Colonic mucosa (tissue), 4 donors: Measurements from ENCODE around the gene IDUA. TPM values are rescaled to one million over a fixed set of nuclear protein-coding genes. Genes with fewer than 3 reads are reported as not detected.

ENCODE experiments used
- DNase-seq: peaks from one replicate; pipeline ENCODE4 v3.0.0-alpha.2; 2020
- H3K27ac ChIP-seq: fragments of 200-600 bp; one replicate; pipeline ENCODE4 v1.8.0; 2021
- H3K27me3 ChIP-seq: fragments of 200-600 bp; one replicate; pipeline ENCODE4 v1.8.0; 2021
- H3K36me3 ChIP-seq: fragments of 200-600 bp; one replicate; pipeline ENCODE4 v1.8.0; 2021
- H3K4me1 ChIP-seq: fragments of 200-600 bp; one replicate; pipeline ENCODE4 v1.8.0; 2021; ENCODE audit warnings: mild to moderate bottlenecking
- H3K4me3 ChIP-seq: fragments of 200-600 bp; one replicate; pipeline ENCODE4 v1.8.0; 2021
- H3K9ac ChIP-seq, 2 donors: one replicate each; pipeline ENCODE4 v1.7.0; 2013; ENCODE audit warnings: control low read depth in 2 of 2, low read depth in 2 of 2, low read length in 2 of 2
- H3K9me3 ChIP-seq: fragments of 200-600 bp; one replicate; pipeline ENCODE4 v1.8.0; 2021
- intact Hi-C: fragments of 100-400 bp; cut with DNase I; formaldehyde crosslinking; loops from one replicate; pipeline ENCODE4 v1.14.1; 2022
- total RNA-seq, 2 donors: library from RNA; stranded (reverse); fragmentation: NEBNext Ultra II Directional in 1 of 2; extraction: Animal tissue kit (Norgen Biotek cat#: 25700) in 1 of 2; gene quantifications; one replicate each; pipeline ENCODE4 v1.2.1, GENCODE V29; 2021
- TF ChIP-seq, protein P1 (sequence below): fragments of 200-600 bp; IDR thresholded peaks from one replicate; pipeline ENCODE4 v1.8.0; 2022; ENCODE audit warnings: antibody characterized with exemption, mild to moderate bottlenecking
- donor health status: healthy.
- donor health status: DM: no; HTN: no; CAD: no.
- donor health status: DM: no; HTN: no; CAD: no.

IDUA gene
- total RNA-seq, 2 donors from 2014 or later = 18.8 to 22.4 TPM

- H3K9ac ChIP-seq = no peak overlapping the region
- peaks cover 14% of the 10 kb centered on the region for H3K27me3 ChIP-seq
- no peaks in the 10 kb centered on the region for H3K36me3 ChIP-seq
- no peaks in the 10 kb centered on the region for H3K9me3 ChIP-seq
- peaks cover 12% of the 10 kb centered on the region for H3K4me1 ChIP-seq
- TF ChIP-seq, protein P1, sequence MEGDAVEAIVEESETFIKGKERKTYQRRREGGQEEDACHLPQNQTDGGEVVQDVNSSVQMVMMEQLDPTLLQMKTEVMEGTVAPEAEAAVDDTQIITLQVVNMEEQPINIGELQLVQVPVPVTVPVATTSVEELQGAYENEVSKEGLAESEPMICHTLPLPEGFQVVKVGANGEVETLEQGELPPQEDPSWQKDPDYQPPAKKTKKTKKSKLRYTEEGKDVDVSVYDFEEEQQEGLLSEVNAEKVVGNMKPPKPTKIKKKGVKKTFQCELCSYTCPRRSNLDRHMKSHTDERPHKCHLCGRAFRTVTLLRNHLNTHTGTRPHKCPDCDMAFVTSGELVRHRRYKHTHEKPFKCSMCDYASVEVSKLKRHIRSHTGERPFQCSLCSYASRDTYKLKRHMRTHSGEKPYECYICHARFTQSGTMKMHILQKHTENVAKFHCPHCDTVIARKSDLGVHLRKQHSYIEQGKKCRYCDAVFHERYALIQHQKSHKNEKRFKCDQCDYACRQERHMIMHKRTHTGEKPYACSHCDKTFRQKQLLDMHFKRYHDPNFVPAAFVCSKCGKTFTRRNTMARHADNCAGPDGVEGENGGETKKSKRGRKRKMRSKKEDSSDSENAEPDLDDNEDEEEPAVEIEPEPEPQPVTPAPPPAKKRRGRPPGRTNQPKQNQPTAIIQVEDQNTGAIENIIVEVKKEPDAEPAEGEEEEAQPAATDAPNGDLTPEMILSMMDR = no peak
- H3K4me3 ChIP-seq = no peak overlapping the region
- no peak for DNase-seq
- intact Hi-C loops = no loop called here
- no peak overlapping the region for H3K27ac ChIP-seq
These were observed 55.7 kb downstream of the IDUA start for GRCh38 chr4:1042352-1043055.

- TF ChIP-seq, protein P1 = no peak
- Histone ChIP-seq H3K9ac (peak overlapping the region in 1 of 2 donors; percentile 47), H3K27ac (no peak overlapping the region), H3K27me3 (peaks cover 14% of the 10 kb centered on the region), H3K9me3 (no peaks in the 10 kb centered on the region), H3K4me3 (no peak overlapping the region), H3K4me1 (peaks cover 12% of the 10 kb centered on the region), H3K36me3 (no peaks in the 10 kb centered on the region)
- DNase-seq = no peak
- intact Hi-C loops = no loop called here
These were observed 56.3 kb downstream of the IDUA start for GRCh38 chr4:1043162-1043561.

DNA sequence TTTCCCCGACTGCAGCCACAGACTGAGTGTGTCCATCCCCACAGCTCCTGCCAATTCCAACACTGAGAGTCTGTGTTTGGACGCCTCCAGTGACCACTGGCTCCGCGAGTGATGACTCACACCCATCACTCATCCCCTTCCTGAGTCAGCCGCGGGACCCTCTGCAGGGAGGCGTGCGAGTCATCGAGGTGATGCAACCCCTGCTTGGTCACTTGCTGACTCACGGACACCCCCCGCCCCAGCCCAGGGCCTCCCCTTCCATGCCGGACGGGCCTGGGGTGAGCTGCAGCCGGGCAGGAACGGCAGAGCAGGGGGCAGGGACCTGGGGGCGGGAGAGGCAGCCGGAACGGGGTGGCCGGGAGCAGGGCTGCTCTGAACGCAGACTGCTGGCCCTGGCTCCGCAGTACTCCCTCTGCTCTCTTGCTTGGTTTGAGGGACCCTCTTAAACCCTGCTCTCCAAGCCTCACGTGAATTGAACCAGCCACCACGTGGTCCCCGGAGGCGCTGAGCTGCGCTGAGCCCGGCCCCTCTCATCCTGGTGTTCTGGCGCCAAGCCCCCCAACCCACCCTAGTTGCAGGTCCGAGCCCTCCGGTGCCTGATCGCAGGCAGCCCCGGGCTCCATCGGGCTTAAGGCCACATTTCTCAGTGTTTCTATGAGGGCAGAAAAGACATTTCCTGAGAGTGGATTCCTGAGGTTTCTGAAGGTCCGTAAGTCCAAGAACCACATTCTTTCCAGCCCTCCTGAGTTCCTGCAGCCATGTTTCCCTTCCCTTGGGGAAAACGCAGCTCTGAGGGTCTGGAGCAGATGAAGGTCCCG lies 57.0 kb downstream of the IDUA start:
- Histone ChIP-seq H3K4me1 (peaks cover 12% of the 10 kb centered on the region), H3K9ac (peak overlapping the region in 1 of 2 donors; percentile 47), H3K27ac (no peak overlapping the region), H3K27me3 (peaks cover 14% of the 10 kb centered on the region), H3K9me3 (no peaks in the 10 kb centered on the region), H3K36me3 (no peaks in the 10 kb centered on the region), H3K4me3 (no peak overlapping the region)
- peak; percentile 66 for DNase-seq
- TF ChIP-seq, protein P1 = no peak
- intact Hi-C loops = no loop called here

DNA sequence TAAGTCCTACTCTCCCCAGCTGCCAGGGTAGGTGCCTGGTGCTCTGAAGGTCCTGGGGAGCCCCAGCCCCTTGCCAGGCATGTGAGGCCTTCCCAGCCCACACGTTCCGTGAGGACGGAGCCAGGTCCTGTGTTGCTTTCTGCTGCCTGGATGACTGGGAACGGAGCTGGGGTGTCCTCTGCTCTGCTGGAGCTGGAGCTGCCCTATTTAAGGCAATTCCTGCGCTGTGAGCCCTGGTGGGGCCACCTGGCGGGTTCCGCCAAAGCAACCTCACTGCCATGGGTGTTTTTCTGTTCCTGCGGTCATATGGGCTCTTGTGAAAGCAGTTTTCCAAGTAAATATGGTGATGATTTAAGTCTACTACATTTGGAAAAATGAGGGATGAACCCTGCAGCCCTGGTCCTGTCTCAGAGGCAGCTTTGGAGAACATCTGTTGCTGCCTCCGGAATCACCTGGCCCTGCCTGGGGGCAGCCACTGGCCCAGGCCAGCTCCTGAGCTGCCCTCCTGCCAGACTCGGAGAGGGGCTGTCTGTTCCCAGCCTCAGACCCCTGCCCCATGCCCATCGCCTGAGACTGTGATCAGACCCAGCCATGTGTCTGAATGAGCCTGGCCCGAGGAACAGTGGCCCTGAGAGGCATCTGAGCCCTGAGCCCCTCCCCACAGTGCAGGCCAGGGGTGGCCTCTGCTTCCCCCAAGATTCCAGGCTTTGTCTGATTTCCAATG lies 57.8 kb downstream of the IDUA start:
- peaks cover 12% of the 10 kb centered on the region for H3K4me1 ChIP-seq
- TF ChIP-seq, protein P1 = no peak
- H3K36me3 ChIP-seq = no peaks in the 10 kb centered on the region
- intact Hi-C loops = no loop called here
- no peak for DNase-seq
- peaks cover 14% of the 10 kb centered on the region for H3K27me3 ChIP-seq
- H3K9me3 ChIP-seq = no peaks in the 10 kb centered on the region
- H3K4me3 ChIP-seq = no peak overlapping the region
- H3K9ac ChIP-seq = no peak overlapping the region
- no peak overlapping the region for H3K27ac ChIP-seq

DNA sequence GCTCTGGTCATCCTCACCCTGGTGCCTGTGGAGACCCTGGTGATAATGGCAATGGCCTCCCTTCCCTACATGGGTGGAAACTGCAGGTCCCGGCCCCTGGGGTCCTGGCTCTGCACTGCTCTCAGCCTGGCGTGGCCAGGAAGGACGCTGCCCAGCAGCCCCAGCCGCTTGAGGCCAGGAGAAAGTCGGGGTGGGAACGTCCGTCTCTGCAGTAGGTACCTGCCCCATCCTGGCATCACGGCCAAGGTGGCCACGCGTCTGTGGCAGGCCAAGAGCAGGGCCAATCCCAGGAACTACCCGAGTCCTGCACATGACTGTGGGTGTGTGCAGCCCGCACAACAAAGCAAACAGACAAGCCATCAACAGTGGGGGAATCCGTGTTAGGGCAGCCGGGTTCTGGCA lies 58.4 kb downstream of the IDUA start:
- TF ChIP-seq, protein P1 = no peak
- Histone ChIP-seq H3K4me3 (no peak overlapping the region), H3K27me3 (peaks cover 14% of the 10 kb centered on the region), H3K4me1 (peaks cover 12% of the 10 kb centered on the region), H3K9ac (no peak overlapping the region), H3K36me3 (no peaks in the 10 kb centered on the region), H3K27ac (no peak overlapping the region), H3K9me3 (no peaks in the 10 kb centered on the region)
- DNase-seq = no peak
- intact Hi-C loops = no loop called here
